NCI-H2171 treated with DMSO at 0.1 percent for 48 hours (cell line): Measurements from ENCODE around the gene ANKEF1.
"Not testable (repeated sequence)": the region's sequence is repeated elsewhere in the genome, so short reads cannot be mapped to it uniquely, and the experiment has no call there.

Experiments
- DNase-seq: peaks from one replicate; lab custom pipeline; 2025; lab: John Stamatoyannopoulos, UW

ANKEF1 gene

GRCh38 chr20:10033905-10034650 lies 709 bp upstream of the ANKEF1 start:
- DNase-seq, result no peak

GRCh38 chr20:10036321-10036720 lies 1.5 kb downstream of the ANKEF1 start:
- not testable (repeated sequence) for DNase-seq

GRCh38 chr20:10040070-10040975 lies 5.5 kb downstream of the ANKEF1 start:
- DNase-seq, result no peak

DNA sequence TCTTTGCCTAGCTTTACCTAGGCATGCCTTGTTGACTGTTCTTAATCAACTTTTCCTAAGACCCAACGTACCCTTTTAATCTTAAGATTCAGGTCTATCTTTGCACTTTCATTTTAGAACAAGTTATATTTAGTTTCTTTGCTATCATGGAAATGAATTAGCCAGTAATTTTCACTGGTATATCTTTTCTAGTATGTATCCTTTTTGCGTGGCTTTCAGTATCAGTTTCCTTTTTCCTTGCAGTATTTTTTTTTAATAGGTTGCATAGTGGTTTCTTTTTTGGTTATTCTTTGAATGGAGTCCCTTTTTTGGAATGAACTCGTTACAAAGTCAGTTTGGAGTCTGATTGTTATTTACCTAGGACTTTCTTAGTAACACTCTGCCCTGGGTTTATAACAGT lies 7.3 kb downstream of the ANKEF1 start:
- no peak for DNase-seq

DNA sequence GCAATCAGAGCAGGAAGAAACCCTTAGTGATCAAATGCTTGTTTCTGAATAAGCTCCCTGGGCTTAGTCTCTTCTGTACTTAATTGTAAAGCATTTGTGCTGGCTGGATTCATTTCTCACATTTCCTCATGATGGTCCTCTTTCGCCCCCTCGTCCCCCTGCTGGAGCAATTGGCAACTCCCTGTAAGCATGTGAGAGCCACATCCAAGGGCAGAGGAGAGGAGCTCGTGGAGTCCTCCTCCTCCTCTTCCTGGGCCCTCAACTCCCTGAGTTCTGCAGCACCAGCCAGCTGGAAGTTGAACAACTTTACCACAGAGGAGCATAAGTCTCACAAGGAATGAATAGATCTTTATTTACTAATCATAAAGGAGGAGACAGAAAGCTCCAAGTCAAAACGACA lies 12.6 kb downstream of the ANKEF1 start:
- peak; percentile 52 for DNase-seq

GRCh38 chr20:10051185-10051584 lies 16.4 kb downstream of the ANKEF1 start:
- no peak for DNase-seq

- DNase-seq, result peak; percentile 65
These were observed 24.2 kb downstream of the ANKEF1 start for GRCh38 chr20:10059006-10059405.

DNA sequence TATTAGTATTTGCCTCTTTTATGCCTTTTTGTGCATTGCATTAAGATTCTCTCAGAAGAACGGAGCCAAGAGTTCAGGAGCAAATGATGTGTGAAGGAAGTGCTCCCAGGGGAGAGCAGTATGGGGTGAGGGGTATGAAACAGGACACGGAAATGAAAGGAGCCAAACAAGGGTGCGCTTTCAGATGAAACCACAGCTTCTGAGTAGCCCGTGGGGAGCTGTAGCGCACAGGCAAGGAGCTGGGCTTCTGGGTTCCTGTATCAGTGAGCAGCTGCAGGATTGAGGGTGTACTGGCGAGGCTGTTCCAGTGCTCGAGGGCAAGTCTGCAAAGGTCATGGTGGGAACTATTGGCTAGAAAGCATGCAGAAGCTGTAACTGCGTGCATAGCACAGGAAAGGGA lies 25.4 kb downstream of the ANKEF1 start:
- DNase-seq, result peak; percentile 100

- DNase-seq, result peak; percentile 100
These were observed 26.9 kb downstream of the ANKEF1 start for GRCh38 chr20:10061641-10062040.

DNA sequence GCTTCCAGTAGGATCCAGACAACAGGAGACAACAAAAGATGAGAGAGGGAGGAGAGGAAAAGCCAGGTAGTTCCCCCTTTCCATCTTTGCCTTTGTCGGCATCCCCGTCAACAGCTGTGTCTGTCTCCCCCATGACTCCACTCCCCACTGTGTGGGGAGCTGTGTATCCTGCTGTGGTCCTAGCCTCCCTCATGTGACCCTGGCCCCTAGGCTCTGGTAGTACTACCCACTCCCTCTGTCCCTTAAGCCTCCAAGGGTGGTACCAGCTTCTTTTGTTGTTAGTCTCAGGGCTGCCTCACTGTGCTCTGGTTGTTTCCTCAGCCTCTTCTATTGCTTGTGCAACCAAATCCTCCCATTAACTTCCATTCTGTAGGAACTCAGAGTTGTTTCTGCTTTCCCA lies 28.7 kb downstream of the ANKEF1 start:
- no peak for DNase-seq

DNA sequence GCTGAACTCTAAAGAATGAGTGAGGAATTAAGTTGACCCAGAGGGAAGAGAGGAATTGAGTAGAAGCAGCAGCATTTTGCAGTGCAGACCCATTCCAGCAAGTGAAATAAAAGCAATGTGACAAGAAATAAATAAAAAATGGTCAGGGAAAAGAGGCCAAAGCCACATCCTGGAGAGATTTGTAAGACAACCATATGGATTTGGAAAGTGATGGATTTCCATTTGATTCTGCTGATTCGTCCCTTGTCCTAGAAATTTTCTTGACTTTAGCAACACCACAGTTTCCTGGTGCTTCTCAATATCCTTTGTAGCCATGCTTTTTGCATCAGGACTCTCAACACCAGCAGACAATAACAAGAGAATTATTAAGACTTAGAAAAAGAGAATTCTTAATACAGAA lies 29.8 kb downstream of the ANKEF1 start:
- DNase-seq, result no peak

DNA sequence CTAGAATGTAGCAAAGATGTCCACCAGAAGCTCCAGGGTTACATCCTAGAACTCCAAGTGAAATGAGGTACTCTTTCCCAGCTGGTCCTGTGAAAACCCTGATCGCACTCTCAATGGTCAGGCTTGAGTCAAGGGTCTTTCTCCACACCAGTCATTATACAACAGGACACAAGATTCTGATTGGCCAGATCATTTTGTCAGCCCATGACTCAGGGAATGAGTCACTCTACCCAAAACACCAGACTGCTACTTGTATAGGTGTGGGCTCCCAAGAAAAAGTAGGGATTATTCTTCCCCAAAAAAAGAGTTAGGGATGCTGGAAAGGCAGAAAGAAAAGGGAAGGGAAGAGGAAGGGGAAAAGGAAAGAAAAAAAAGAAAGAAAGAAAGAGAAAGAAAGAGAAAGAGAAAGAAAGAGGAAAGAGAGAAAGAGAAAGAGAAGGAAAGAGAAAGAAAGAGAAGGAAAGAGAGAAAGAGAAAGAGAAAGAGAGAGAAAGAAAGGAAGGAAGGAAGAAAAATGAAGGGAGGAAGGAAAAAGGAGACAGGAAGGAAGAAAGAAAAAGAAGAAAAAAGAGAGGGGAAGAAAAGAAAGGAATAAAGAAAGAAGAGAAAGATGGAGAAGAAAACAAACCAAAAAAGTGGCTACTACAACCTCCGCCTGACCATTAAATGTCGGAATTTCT lies 30.5 kb downstream of the ANKEF1 start:
- DNase-seq, result no peak

DNA sequence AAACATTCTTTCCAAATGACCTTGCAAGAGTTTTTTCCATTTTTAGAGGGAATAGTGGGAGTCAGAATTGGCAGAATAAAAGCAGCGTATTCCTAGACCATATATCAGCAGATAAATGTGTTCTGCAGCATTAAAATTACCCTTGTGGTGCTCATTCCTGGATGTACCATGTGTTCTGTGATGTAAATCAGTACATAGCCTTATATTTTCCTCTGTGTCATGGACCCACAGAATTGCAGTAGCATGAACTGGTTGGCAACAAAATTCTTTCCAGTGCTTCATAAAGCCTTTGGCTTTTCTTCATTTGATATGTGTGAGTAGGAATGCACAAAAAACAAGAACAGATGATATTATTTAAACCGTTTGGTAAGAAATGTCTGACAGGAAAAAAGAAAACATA lies 32.5 kb downstream of the ANKEF1 start:
- no peak for DNase-seq

DNA sequence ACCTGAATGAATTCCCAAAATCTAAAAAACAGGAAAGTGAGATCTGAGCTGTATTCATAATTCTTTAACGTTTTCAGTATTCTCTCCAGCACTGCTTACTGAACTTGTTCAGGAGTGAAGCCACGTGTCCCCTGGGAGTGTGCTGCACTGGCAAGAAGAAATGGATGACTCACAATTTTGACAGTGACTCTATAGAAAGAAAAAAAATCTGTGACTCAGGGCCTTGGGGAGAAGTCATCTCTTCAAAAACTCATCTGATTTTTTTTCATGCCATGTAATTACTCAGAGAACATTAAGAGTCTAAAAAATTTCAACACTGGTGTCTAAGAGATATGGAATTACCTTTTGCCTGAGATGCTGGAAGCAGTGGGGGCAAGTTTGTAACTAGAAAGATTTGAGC lies 39.7 kb downstream of the ANKEF1 start:
- DNase-seq, result peak; percentile 76

DNA sequence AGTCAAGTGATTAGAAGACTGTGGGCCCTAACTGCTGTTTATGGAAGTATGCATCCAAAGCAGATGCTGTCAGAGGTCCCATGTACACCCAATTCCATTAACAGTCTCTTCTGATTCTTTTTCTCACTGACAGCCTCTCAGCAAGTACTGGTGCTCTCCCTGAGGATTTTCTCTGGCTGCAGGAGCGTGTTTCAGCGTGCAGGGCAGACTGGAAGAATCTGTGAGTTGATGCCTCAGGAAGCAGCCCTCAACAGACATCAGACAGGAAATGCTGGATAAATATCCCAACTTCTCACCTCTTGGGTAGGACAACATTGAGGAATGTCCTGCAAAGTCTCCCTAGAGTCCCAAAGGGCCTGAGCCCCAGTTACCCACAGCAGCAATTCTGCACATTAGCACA lies 40.8 kb downstream of the ANKEF1 start:
- peak; percentile 94 for DNase-seq

- DNase-seq, result no peak
These were observed 41.6 kb downstream of the ANKEF1 start for GRCh38 chr20:10076126-10077080.

GRCh38 chr20:10077081-10077471 lies 42.3 kb downstream of the ANKEF1 start:
- no peak for DNase-seq

DNA sequence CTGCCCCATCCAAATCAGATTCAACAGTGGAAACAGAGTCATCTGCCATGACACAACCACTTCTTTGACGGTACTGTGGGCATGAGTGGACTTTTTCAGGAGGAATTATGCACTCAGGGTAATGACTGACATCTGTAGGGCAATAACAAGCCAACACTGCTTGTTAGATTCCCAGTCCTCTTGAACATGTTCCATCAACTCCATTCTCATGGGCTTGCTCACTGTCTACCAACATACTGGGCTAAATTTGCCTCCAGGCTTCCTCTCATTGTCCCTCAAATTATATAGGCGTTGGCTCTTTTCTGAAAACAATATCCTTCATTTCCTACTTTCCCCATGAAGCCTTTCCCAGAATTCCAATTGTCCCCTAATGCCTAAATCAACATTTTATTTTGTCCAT lies 43.1 kb downstream of the ANKEF1 start:
- DNase-seq, result no peak

GRCh38 chr20:10078403-10078802 lies 43.6 kb downstream of the ANKEF1 start:
- no peak for DNase-seq

DNA sequence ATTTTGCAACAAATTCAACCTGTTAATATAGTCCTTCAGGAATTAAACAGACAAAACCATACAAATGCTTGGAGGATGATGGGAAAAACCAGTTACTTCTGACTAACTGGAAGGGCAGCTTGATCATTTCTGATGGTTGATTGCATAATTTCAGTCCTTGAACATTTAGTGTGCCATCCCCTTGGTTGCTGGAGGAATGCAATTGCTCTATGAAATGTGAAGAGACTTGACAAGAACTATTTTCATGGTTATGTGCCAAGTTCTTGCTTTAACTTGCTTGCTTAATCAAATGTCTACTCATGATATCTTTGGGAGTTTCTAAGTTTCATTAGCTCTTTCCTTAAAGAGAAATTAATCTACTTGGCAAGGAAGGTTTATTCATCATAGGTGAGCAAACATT lies 45.2 kb downstream of the ANKEF1 start:
- DNase-seq, result no peak

DNA sequence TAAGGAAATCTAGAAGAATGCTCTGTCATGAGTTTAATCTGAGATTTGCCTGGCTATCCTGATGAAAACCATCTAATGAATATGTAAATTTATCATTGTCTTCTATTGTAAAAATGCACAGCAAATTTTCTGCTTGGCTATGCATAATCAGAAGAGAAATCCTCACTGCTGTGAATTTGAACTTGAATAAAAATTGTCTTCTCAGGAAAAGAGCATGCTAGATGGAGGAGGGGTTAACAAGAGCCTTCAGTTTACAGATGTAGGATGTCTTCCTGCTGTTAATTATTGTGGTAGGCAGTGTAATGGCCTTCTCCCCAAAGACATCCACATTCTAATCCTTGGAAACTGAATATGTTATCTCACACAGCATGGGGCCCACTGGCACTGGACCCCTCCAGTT lies 45.8 kb downstream of the ANKEF1 start:
- DNase-seq, result no peak
